ENCODE data around the gene ERFE. TPM values are rescaled to one million over a fixed set of nuclear protein-coding genes. Genes with fewer than 3 reads are reported as not detected.
"Not testable (repeated sequence)": the region's sequence is repeated elsewhere in the genome, so short reads cannot be mapped to it uniquely, and the experiment has no call there.

ERFE gene
- total and polyA plus RNA-seq, 8 donors: 0.14 to 4.9 (median 0.70) TPM; not detected in 2

GRCh38 chr2:238169708-238170251 lies 11.0 kb downstream of the ERFE start:
- DNase-seq: peak in 1 of 6 donors; percentile 13
- Histone ChIP-seq H3K9me3 (no peaks in the 10 kb centered on the region), H3K27me3 (no peaks in the 10 kb centered on the region), H3K4me3 (no peak overlapping the region), H3K4me1 (peaks cover 0 to 9% (median 4%) of the 10 kb centered on the region in 3 donors), H3K27ac (peak overlapping the region in 1 of 4 donors; percentile 55), H3K36me3 (peaks cover 0 to 31% (median 0%) of the 10 kb centered on the region in 3 donors)
- intact Hi-C loops (cut with DNase I): no loop called here
- no peak for FAIRE-seq
- 69 to 70% methylated on average over 5 of the region's 5 CpGs for WGBS, 2 donors
- peak; percentile 9 to 55 (median 45) for ATAC-seq
- no peak for TF ChIP-seq CTCF (IDR thresholded peaks at IDR 0.05)

GRCh38 chr2:238170386-238171071 lies 11.8 kb downstream of the ERFE start:
- FAIRE-seq (no peak), DNase-seq (peak in 2 of 6 donors; percentile 31 to 39), ATAC-seq (no peak)
- Histone ChIP-seq H3K9me3 (no peaks in the 10 kb centered on the region), H3K4me1 (peaks cover 0 to 9% (median 4%) of the 10 kb centered on the region in 3 donors), H3K4me3 (no peak overlapping the region), H3K27ac (no peak overlapping the region), H3K27me3 (no peaks in the 10 kb centered on the region), H3K36me3 (peaks cover 0 to 32% (median 0%) of the 10 kb centered on the region in 3 donors)
- intact Hi-C loops (cut with DNase I): no loop called here
- WGBS, 2 donors: 91 to 94% methylated on average over 21 of the region's 21 CpGs
- TF ChIP-seq CTCF (IDR thresholded peaks at IDR 0.05): no peak

- H3K4me1 ChIP-seq; H3K4me3 ChIP-seq; H3K27me3 ChIP-seq; intact Hi-C loops (cut with DNase I); ATAC-seq; FAIRE-seq; H3K9me3 ChIP-seq; H3K27ac ChIP-seq; DNase-seq: not testable (repeated sequence)
- peaks cover 0 to 32% (median 0%) of the 10 kb centered on the region in 3 donors for H3K36me3 ChIP-seq
- WGBS, 2 donors: 88 to 91% methylated on average over 5 of the region's 5 CpGs
Observed at GRCh38 chr2:238171072-238171431, 12.3 kb downstream of the ERFE start.

GRCh38 chr2:238171575-238172187 lies 12.9 kb downstream of the ERFE start:
- no peaks in the 10 kb centered on the region for H3K9me3 ChIP-seq
- no peak overlapping the region for H3K4me3 ChIP-seq
- DNase-seq: no peak
- peaks cover 0 to 32% (median 0%) of the 10 kb centered on the region in 3 donors for H3K36me3 ChIP-seq
- H3K27me3 ChIP-seq: no peaks in the 10 kb centered on the region
- 97 to 98% methylated on average over 9 of the region's 9 CpGs for WGBS, 2 donors
- TF ChIP-seq CTCF (IDR thresholded peaks at IDR 0.05): no peak
- peaks cover 0 to 9% (median 2%) of the 10 kb centered on the region in 3 donors for H3K4me1 ChIP-seq
- no peak for ATAC-seq
- FAIRE-seq: no peak
- intact Hi-C loops (cut with DNase I): no loop called here
- no peak overlapping the region for H3K27ac ChIP-seq

GRCh38 chr2:238172439-238172838 lies 13.7 kb downstream of the ERFE start:
- Histone ChIP-seq H3K4me3 (no peak overlapping the region), H3K27me3 (no peaks in the 10 kb centered on the region), H3K4me1 (peaks cover 0 to 9% (median 0%) of the 10 kb centered on the region in 3 donors), H3K9me3 (no peaks in the 10 kb centered on the region), H3K36me3 (peaks cover 0 to 33% (median 0%) of the 10 kb centered on the region in 3 donors), H3K27ac (no peak overlapping the region)
- no peak for DNase-seq
- no peak for ATAC-seq
- intact Hi-C loops (cut with DNase I): no loop called here
- WGBS, 2 donors: 89 to 90% methylated on average over 14 of the region's 14 CpGs
- TF ChIP-seq CTCF (IDR thresholded peaks at IDR 0.05): no peak
- no peak for FAIRE-seq
